SK-N-MC (cell line): ENCODE results near the gene MEGF9.

Experiments used
- EZH2 ChIP-seq: fragments of 200-600 bp; sonication (generic); IDR thresholded peaks from one replicate; pipeline ENCODE4 v1.6.1; 2017; ENCODE audit warnings: antibody characterized with exemption
- FOXP2 ChIP-seq: optimal IDR thresholded peaks from 2 replicates; pipeline ENCODE3; 2011; ENCODE audit warnings: mild to moderate bottlenecking, moderate library complexity; ENCODE audit not compliant: insufficient read depth; ENCODE audit errors: extremely low read length, control extremely low read depth
- POLR2AphosphoS5 ChIP-seq: IDR thresholded peaks from 2 replicates; pipeline ENCODE4 v1.6.1; 2012; ENCODE audit warnings: mild to moderate bottlenecking, low read depth, low read length, borderline replicate concordance

GRCh38 chr9:120642129-120642770, 72.0 kb downstream of the MEGF9 start:
- TF ChIP-seq EZH2 (no peak), POLR2AphosphoS5 (no peak), FOXP2 (no peak)
